HepG2 (cell line): ENCODE results near the gene PLEKHG2. TPM values are rescaled to one million over a fixed set of nuclear protein-coding genes. Genes with fewer than 3 reads are reported as not detected.
A peak's percentile ranks its signal among the peaks of the same experiment; 100 is the strongest.

Experiments used
- CBX5 ChIP-seq: sonication (generic); formaldehyde crosslinking; IDR thresholded peaks from 2 replicates; pipeline ENCODE4 v1.4.0; 2020; ENCODE audit warnings: missing genetic modification reagents, borderline replicate concordance
- KAT2B ChIP-seq: fragments of 150-350 bp; IDR thresholded peaks from 2 replicates; pipeline ENCODE4 v1.6.1; 2014; ENCODE audit warnings: low read depth, low read length, borderline replicate concordance
- MTA1 ChIP-seq: sonication (generic); formaldehyde crosslinking; IDR thresholded peaks from 2 replicates; pipeline ENCODE4 v1.4.0; 2020; ENCODE audit warnings: missing genetic modification reagents, mild to moderate bottlenecking, borderline replicate concordance
- MZF1 ChIP-seq: sonication (generic); formaldehyde crosslinking; IDR thresholded peaks from 2 replicates; pipeline ENCODE4 v1.8.1; 2023; ENCODE audit warnings: mild to moderate bottlenecking, missing genetic modification reagents, borderline replicate concordance
- NAIF1 ChIP-seq: sonication (generic); formaldehyde crosslinking; IDR thresholded peaks from 2 replicates; pipeline ENCODE4 v1.5.0; 2020; ENCODE audit warnings: mild to moderate bottlenecking, missing genetic modification reagents, borderline replicate concordance
- NFATC3 ChIP-seq: sonication (generic); formaldehyde crosslinking; IDR thresholded peaks from 2 replicates; pipeline ENCODE4 v1.5.1; 2020; ENCODE audit warnings: mild to moderate bottlenecking, missing genetic modification reagents
- REPIN1 ChIP-seq: sonication (generic); formaldehyde crosslinking; IDR thresholded peaks from 2 replicates; pipeline ENCODE4 v1.8.0; 2022; ENCODE audit warnings: missing genetic modification reagents, low read depth, mild to moderate bottlenecking, borderline replicate concordance
- RFX1 ChIP-seq: fragments of 450-650 bp; IDR thresholded peaks from 2 replicates; pipeline ENCODE4 v1.6.1; 2017
- TSC22D2 ChIP-seq: sonication (generic); formaldehyde crosslinking; IDR thresholded peaks from 2 replicates; pipeline ENCODE4 v1.5.1; 2020; ENCODE audit warnings: missing genetic modification reagents, mild to moderate bottlenecking, borderline replicate concordance
- ZNF556 ChIP-seq: sonication (generic); formaldehyde crosslinking; IDR thresholded peaks from 2 replicates; pipeline ENCODE4 v1.4.0; 2020; ENCODE audit warnings: mild to moderate bottlenecking, missing genetic modification reagents, borderline replicate concordance
- polyA plus RNA-seq, 8 experiments: library from polyadenylated mRNA; depleted of rRNA in 3 of 8; stranded (reverse) in 7 of 8; unstranded in 1 of 8; fragments of >200 nt; fragmentation: Illumina TruSeq in 4 of 8; extraction: Trizol in 4 of 8; gene quantifications; 2 replicates each; pipeline versions ENCODE4 v1.2.1 to v1.2.3, GENCODE V29; 2011 to 2016; ENCODE audit warnings: low read depth in 4 of 8, missing spikeins in 1 of 8, mixed read lengths in 1 of 8; ENCODE audit not compliant: insufficient read depth in 1 of 8
- total RNA-seq, 5 experiments: library from RNA; depleted of rRNA; stranded (reverse); fragments of >200 nt; fragmentation: Illumina TruSeq; extraction: Trizol; gene quantifications; 2 replicates each; pipeline ENCODE4 v1.2.3, GENCODE V29; 2016; ENCODE audit warnings: low read depth in 1 of 5
- TF ChIP-seq, protein P1 (sequence below): sonication (generic); formaldehyde crosslinking; conservative IDR thresholded peaks from 2 replicates; pipeline ENCODE4 v1.4.0; 2020; ENCODE audit warnings: missing genetic modification reagents
- TF ChIP-seq, protein P2 (sequence below): sonication (generic); formaldehyde crosslinking; IDR thresholded peaks from 2 replicates; pipeline ENCODE4 v1.9.0; 2021; ENCODE audit warnings: missing genetic modification reagents, mild to moderate bottlenecking, borderline replicate concordance
- TF ChIP-seq, protein P3 (sequence below): sonication (generic); formaldehyde crosslinking; IDR thresholded peaks from 2 replicates; pipeline ENCODE4 v1.5.0; 2020; ENCODE audit warnings: mild to moderate bottlenecking, missing genetic modification reagents, borderline replicate concordance
- TF ChIP-seq, protein P4 (sequence below): sonication (generic); formaldehyde crosslinking; IDR thresholded peaks from 2 replicates; pipeline ENCODE4 v1.8.1; 2022; ENCODE audit warnings: low read depth, mild to moderate bottlenecking, missing genetic modification reagents
- TF ChIP-seq, protein P5 (sequence below): sonication (generic); formaldehyde crosslinking; conservative IDR thresholded peaks from 2 replicates; pipeline ENCODE4 v1.4.0; 2020; ENCODE audit warnings: missing genetic modification reagents

The PLEKHG2 gene
- total and polyA plus RNA-seq, 2 of the 13 experiments (the other 11 are each of a cell fraction or from before 2014, with no cell fraction given), result 3.6 to 6.8 TPM

DNA sequence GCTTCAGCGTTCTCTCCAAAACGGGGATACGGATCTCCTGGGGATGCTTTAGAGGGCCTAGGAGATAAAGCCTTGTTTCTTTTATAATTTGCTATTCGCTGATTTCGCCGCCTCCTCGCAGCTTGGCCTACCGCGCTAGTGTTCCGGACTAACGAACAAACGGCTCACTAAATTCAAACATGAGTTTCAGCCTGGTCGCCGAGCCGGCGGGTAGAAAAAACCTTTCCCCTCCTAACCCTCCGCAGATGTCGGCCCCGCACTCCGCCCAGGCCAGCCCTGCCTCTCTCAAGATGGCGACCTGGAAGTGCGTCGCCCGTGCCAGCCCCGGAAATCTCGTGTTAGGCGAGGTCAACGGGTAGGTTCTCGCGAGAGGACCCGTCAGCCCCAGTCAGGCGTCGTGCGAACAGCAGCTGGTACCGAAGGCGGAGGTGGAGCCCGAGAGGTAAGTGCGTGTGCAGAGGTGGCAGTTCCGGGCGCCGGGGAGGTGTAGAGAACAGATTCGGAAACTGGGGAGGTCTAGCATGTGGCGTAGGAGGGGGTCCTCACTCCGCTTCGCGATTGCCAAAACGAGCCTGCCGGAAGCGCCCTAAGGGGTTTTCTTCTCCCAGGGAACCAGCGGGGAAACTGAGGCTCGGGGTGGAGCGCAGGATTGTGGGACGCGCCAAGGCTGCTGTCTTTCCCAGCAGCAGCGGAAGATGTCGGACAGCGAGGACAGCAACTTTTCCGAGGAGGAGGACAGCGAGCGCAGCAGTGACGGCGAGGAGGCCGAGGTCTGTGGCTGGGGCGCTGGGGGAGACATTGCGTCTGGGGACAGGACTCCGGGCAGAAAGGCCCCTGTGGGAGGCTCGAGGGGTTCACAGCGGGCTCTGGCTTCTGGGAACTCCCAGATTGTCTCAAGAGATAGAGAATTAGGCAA is 33.0 kb downstream of the PLEKHG2 start, which contains the start of gene SUPT5H (continued):
- TF ChIP-seq, protein P1, sequence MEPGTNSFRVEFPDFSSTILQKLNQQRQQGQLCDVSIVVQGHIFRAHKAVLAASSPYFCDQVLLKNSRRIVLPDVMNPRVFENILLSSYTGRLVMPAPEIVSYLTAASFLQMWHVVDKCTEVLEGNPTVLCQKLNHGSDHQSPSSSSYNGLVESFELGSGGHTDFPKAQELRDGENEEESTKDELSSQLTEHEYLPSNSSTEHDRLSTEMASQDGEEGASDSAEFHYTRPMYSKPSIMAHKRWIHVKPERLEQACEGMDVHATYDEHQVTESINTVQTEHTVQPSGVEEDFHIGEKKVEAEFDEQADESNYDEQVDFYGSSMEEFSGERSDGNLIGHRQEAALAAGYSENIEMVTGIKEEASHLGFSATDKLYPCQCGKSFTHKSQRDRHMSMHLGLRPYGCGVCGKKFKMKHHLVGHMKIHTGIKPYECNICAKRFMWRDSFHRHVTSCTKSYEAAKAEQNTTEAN (CRISPR knock-in tag), result no peak; the same call in 1 of the 2 replicates
- TF ChIP-seq RFX1 (no peak), NFATC3 (CRISPR knock-in tag) (peak; percentile 65; the same call in 1 of the 2 replicates), TSC22D2 (CRISPR knock-in tag) (peak; percentile 70; the same call in 1 of the 2 replicates), ZNF556 (CRISPR knock-in tag) (peak; percentile 63; the same call in 1 of the 2 replicates), REPIN1 (peak; percentile 48; the same call in 1 of the 2 replicates), MTA1 (CRISPR knock-in tag) (peak; percentile 46; the same call in 1 of the 2 replicates), CBX5 (CRISPR knock-in tag) (no peak; the same call in 1 of the 2 replicates), MZF1 (no peak), KAT2B (no peak), NAIF1 (CRISPR knock-in tag) (no peak)
- TF ChIP-seq, protein P2, sequence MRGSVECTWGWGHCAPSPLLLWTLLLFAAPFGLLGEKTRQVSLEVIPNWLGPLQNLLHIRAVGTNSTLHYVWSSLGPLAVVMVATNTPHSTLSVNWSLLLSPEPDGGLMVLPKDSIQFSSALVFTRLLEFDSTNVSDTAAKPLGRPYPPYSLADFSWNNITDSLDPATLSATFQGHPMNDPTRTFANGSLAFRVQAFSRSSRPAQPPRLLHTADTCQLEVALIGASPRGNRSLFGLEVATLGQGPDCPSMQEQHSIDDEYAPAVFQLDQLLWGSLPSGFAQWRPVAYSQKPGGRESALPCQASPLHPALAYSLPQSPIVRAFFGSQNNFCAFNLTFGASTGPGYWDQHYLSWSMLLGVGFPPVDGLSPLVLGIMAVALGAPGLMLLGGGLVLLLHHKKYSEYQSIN (CRISPR knock-in tag), result no peak
- TF ChIP-seq, protein P3, sequence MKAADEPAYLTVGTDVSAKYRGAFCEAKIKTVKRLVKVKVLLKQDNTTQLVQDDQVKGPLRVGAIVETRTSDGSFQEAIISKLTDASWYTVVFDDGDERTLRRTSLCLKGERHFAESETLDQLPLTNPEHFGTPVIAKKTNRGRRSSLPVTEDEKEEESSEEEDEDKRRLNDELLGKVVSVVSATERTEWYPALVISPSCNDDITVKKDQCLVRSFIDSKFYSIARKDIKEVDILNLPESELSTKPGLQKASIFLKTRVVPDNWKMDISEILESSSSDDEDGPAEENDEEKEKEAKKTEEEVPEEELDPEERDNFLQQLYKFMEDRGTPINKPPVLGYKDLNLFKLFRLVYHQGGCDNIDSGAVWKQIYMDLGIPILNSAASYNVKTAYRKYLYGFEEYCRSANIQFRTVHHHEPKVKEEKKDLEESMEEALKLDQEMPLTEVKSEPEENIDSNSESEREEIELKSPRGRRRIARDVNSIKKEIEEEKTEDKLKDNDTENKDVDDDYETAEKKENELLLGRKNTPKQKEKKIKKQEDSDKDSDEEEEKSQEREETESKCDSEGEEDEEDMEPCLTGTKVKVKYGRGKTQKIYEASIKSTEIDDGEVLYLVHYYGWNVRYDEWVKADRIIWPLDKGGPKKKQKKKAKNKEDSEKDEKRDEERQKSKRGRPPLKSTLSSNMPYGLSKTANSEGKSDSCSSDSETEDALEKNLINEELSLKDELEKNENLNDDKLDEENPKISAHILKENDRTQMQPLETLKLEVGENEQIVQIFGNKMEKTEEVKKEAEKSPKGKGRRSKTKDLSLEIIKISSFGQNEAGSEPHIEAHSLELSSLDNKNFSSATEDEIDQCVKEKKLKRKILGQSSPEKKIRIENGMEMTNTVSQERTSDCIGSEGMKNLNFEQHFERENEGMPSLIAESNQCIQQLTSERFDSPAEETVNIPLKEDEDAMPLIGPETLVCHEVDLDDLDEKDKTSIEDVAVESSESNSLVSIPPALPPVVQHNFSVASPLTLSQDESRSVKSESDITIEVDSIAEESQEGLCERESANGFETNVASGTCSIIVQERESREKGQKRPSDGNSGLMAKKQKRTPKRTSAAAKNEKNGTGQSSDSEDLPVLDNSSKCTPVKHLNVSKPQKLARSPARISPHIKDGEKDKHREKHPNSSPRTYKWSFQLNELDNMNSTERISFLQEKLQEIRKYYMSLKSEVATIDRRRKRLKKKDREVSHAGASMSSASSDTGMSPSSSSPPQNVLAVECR, result peak; percentile 93; the same call in 1 of the 2 replicates
- TF ChIP-seq, protein P4, sequence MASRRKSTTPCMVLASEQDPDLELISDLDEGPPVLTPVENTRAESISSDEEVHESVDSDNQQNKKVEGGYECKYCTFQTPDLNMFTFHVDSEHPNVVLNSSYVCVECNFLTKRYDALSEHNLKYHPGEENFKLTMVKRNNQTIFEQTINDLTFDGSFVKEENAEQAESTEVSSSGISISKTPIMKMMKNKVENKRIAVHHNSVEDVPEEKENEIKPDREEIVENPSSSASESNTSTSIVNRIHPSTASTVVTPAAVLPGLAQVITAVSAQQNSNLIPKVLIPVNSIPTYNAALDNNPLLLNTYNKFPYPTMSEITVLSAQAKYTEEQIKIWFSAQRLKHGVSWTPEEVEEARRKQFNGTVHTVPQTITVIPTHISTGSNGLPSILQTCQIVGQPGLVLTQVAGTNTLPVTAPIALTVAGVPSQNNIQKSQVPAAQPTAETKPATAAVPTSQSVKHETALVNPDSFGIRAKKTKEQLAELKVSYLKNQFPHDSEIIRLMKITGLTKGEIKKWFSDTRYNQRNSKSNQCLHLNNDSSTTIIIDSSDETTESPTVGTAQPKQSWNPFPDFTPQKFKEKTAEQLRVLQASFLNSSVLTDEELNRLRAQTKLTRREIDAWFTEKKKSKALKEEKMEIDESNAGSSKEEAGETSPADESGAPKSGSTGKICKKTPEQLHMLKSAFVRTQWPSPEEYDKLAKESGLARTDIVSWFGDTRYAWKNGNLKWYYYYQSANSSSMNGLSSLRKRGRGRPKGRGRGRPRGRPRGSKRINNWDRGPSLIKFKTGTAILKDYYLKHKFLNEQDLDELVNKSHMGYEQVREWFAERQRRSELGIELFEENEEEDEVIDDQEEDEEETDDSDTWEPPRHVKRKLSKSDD, result peak; percentile 80; the same call in 1 of the 2 replicates
- TF ChIP-seq, protein P5, sequence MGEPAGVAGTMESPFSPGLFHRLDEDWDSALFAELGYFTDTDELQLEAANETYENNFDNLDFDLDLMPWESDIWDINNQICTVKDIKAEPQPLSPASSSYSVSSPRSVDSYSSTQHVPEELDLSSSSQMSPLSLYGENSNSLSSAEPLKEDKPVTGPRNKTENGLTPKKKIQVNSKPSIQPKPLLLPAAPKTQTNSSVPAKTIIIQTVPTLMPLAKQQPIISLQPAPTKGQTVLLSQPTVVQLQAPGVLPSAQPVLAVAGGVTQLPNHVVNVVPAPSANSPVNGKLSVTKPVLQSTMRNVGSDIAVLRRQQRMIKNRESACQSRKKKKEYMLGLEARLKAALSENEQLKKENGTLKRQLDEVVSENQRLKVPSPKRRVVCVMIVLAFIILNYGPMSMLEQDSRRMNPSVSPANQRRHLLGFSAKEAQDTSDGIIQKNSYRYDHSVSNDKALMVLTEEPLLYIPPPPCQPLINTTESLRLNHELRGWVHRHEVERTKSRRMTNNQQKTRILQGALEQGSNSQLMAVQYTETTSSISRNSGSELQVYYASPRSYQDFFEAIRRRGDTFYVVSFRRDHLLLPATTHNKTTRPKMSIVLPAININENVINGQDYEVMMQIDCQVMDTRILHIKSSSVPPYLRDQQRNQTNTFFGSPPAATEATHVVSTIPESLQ (CRISPR knock-in tag), result no peak
